HuH-7.5 (cell line): ENCODE measurements around the gene BAX.

ENCODE experiments used
- DNase-seq: peaks from one replicate; pipeline ENCODE4 v3.0.0; 2011; ENCODE audit warnings: low spot score

Gene BAX

GRCh38 chr19:48933382-48933932 is 21.2 kb upstream of the BAX start, which contains the start of gene DHDH:
Gene DHDH (plus strand): TSS chr19:48933699. CDS start chr19:48933722, 23 bp downstream.
- peak; percentile 77 for DNase-seq

- DNase-seq, result no peak
Measured at GRCh38 chr19:48934837-48935236, 19.8 kb upstream of the BAX start.

GRCh38 chr19:48935864-48936263 is 18.8 kb upstream of the BAX start:
- no peak for DNase-seq

GRCh38 chr19:48938256-48938655 is 16.4 kb upstream of the BAX start:
- DNase-seq, result no peak

- DNase-seq, result no peak
Measured at GRCh38 chr19:48940902-48941301, 13.8 kb upstream of the BAX start.

- DNase-seq, result no peak
Measured at GRCh38 chr19:48943081-48943480, 11.6 kb upstream of the BAX start.

- no peak for DNase-seq
Measured at GRCh38 chr19:48945415-48945814, 9.3 kb upstream of the BAX start.

GRCh38 chr19:48945817-48946216 is 8.9 kb upstream of the BAX start:
- no peak for DNase-seq

GRCh38 chr19:48946463-48947257 is 8.0 kb upstream of the BAX start:
- no peak for DNase-seq

GRCh38 chr19:48947258-48947542 is 7.5 kb upstream of the BAX start:
- no peak for DNase-seq

GRCh38 chr19:48950159-48950558 is 4.5 kb upstream of the BAX start:
- no peak for DNase-seq

GRCh38 chr19:48950830-48951519 is 3.7 kb upstream of the BAX start:
- no peak for DNase-seq

- no peak for DNase-seq
Measured at GRCh38 chr19:48953141-48953540, 1.5 kb upstream of the BAX start.

GRCh38 chr19:48953990-48954594 is 583 bp upstream of the BAX start:
- DNase-seq, result no peak

- DNase-seq, result no peak
Measured at GRCh38 chr19:48955308-48955958, 758 bp downstream of the BAX start.

- no peak for DNase-seq
Measured at GRCh38 chr19:48958006-48958405, 3.3 kb downstream of the BAX start.

- DNase-seq, result no peak
Measured at GRCh38 chr19:48959341-48960239, 4.9 kb downstream of the BAX start.

GRCh38 chr19:48961051-48961649 is 6.5 kb downstream of the BAX start:
- no peak for DNase-seq

- no peak for DNase-seq
Measured at GRCh38 chr19:48961673-48962028, 7.0 kb downstream of the BAX start.

GRCh38 chr19:48962029-48962848 is 7.6 kb downstream of the BAX start:
- peak; percentile 79 for DNase-seq
